B cell (primary cell): ENCODE measurements around the gene LRRC57. TPM values are rescaled to one million over a fixed set of nuclear protein-coding genes. Genes with fewer than 3 reads are reported as not detected.

Source experiments
- ATAC-seq: fragments of 200-7000 bp; cut with Tn5 transposase; one replicate; pipeline ENCODE4 v1.10.0; 2021; ENCODE audit warnings: low read depth, mild to moderate bottlenecking, moderate number of reproducible peaks, moderate library complexity
- CTCF ChIA-PET: fragments of 350-600 bp; sonication (Branson Sonifier 250); formaldehyde crosslinking; loops from one replicate; lab custom pipeline; 2021; ENCODE audit warnings: antibody characterized with exemption, inconsistent platforms; lab: Charles Lee
- POLR2A ChIA-PET: fragments of 350-600 bp; sonication (Branson Sonifier 250); formaldehyde crosslinking; loops from one replicate; lab custom pipeline; 2021; ENCODE audit warnings: antibody characterized with exemption; lab: Charles Lee
- DNase-seq: peaks from one replicate; pipeline ENCODE4 v3.0.0; 2013
- H2AFZ ChIP-seq: 2 replicates; pipeline ENCODE4 v1.6.1; 2012; ENCODE audit warnings: mild to moderate bottlenecking, low read depth, low read length; ENCODE audit not compliant: insufficient read depth, poor library complexity, severe bottlenecking
- H3K27ac ChIP-seq, 2 donors: 1 replicate in 1 of 2; 2 replicates in 1 of 2; pipeline ENCODE4 v1.5.1; 2012 to 2013; ENCODE audit warnings: low read length in 2 of 2, mild to moderate bottlenecking in 2 of 2, moderate library complexity in 1 of 2
- H3K27me3 ChIP-seq, 4 experiments: fragments of 200-600 bp in 1 of 4; sonication (generic) in 1 of 4; replicated peaks in 1 of 4; 1 replicate in 2 of 4; 2 replicates in 2 of 4; pipeline versions ENCODE4 v1.6.1 to v1.7.0; 2013 to 2016; ENCODE audit warnings: low read length in 3 of 4, mild to moderate bottlenecking in 2 of 4, mixed read lengths in 1 of 4, moderate library complexity in 1 of 4; ENCODE audit not compliant: insufficient read depth in 4 of 4, control insufficient read depth in 3 of 4; ENCODE audit errors: control extremely low read depth in 1 of 4
- H3K36me3 ChIP-seq, 2 experiments: replicated peaks in 1 of 2; 1 replicate in 1 of 2; 2 replicates in 1 of 2; pipeline versions ENCODE4 v1.6.1 to v1.7.1; 2013; ENCODE audit warnings: low read length in 1 of 2; ENCODE audit not compliant: insufficient read depth in 2 of 2, control insufficient read depth in 1 of 2; ENCODE audit errors: control extremely low read depth in 1 of 2, extremely low read depth in 1 of 2
- H3K4me1 ChIP-seq, 2 donors: fragments of 200-600 bp in 1 of 2; sonication (generic) in 1 of 2; 1 replicate in 1 of 2; 2 replicates in 1 of 2; pipeline versions ENCODE4 v1.5.1 to v1.6.1; 2013 to 2017; ENCODE audit warnings: low read length in 2 of 2; ENCODE audit not compliant: control insufficient read depth in 2 of 2, insufficient read depth in 2 of 2
- H3K4me2 ChIP-seq: replicated peaks from 2 replicates; pipeline ENCODE3; 2012; ENCODE audit warnings: mild to moderate bottlenecking, low read depth, low read length; ENCODE audit not compliant: poor library complexity, severe bottlenecking
- H3K4me3 ChIP-seq, 5 experiments: fragments of 200-600 bp in 1 of 5; sonication (generic) in 1 of 5; 1 replicate in 3 of 5; 2 replicates in 2 of 5; pipeline versions ENCODE4 v1.5.1 to v1.7.0; 2011 to 2016; ENCODE audit warnings: low read length in 4 of 5, mild to moderate bottlenecking in 4 of 5, low read depth in 2 of 5, control low read depth in 1 of 5, moderate library complexity in 1 of 5; ENCODE audit not compliant: insufficient read depth in 1 of 5; ENCODE audit errors: control extremely low read depth in 1 of 5, extremely low read depth in 1 of 5
- H3K79me2 ChIP-seq: fragments of 200-600 bp; sonication (generic); one replicate; pipeline ENCODE4 v1.6.0; 2016; ENCODE audit warnings: low read length; ENCODE audit not compliant: control insufficient read depth, insufficient read depth
- H3K9ac ChIP-seq: fragments of 200-600 bp; sonication (generic); 2 replicates; pipeline ENCODE4 v1.6.1; 2017; ENCODE audit warnings: mild to moderate bottlenecking, low read length, moderate library complexity
- H3K9me3 ChIP-seq, 3 donors: one replicate each; pipeline versions ENCODE4 v1.6.1 to v1.7.1; 2013; ENCODE audit warnings: low read length in 2 of 3; ENCODE audit not compliant: control insufficient read depth in 2 of 3, insufficient read depth in 1 of 3; ENCODE audit errors: control extremely low read depth in 1 of 3
- H4K20me1 ChIP-seq: 2 replicates; pipeline ENCODE4 v1.6.0; 2012; ENCODE audit warnings: mild to moderate bottlenecking, low read length; ENCODE audit not compliant: insufficient read depth, control insufficient read depth, poor library complexity, severe bottlenecking
- H3K27ac Mint-ChIP-seq: one replicate; pipeline ENCODE4 v1.8.0; 2021; ENCODE audit warnings: mixed read lengths
- H3K27me3 Mint-ChIP-seq: one replicate; pipeline ENCODE4 v1.8.0; 2021; ENCODE audit warnings: mixed read lengths
- H3K4me1 Mint-ChIP-seq: one replicate; pipeline ENCODE4 v1.8.0; 2021; ENCODE audit warnings: mixed read lengths
- H3K4me3 Mint-ChIP-seq: one replicate; pipeline ENCODE4 v1.8.0; 2021; ENCODE audit warnings: mixed read lengths
- H3K9me3 Mint-ChIP-seq: one replicate; pipeline ENCODE4 v1.8.0; 2022; ENCODE audit warnings: mixed read lengths; ENCODE audit not compliant: insufficient read depth
- CTCF ChIP-seq: fragments of 200-600 bp; IDR thresholded peaks from one replicate; pipeline ENCODE4 v1.8.0; 2022; ENCODE audit warnings: antibody characterized with exemption, mild to moderate bottlenecking
- EZH2 ChIP-seq: IDR thresholded peaks from 2 replicates; pipeline ENCODE4 v1.6.1; 2012; ENCODE audit warnings: borderline replicate concordance, low read depth, mild to moderate bottlenecking, moderate library complexity, low read length; ENCODE audit not compliant: insufficient read depth, poor library complexity, severe bottlenecking
- WGBS: methylation state at CpG from one replicate; pipeline ENCODE4 v1.1.5; 2013; ENCODE audit warnings: missing lambda C conversion rate; ENCODE audit not compliant: insufficient coverage; 5-methylcytosine and 5-hydroxymethylcytosine counted together
- intact Hi-C: fragments of 100-400 bp; cut with micrococcal nuclease; formaldehyde crosslinking; loops from one replicate; pipeline ENCODE4 v1.10.0; 2022
- polyA plus RNA-seq: library from polyadenylated mRNA; depleted of rRNA; stranded (reverse); fragments of >200 nt; gene quantifications from 2 replicates; pipeline ENCODE4 v1.2.3, GENCODE V29; 2012
- total RNA-seq, 2 donors: library from RNA; stranded (reverse); fragments of 120-200 nt in 1 of 2; gene quantifications; 1 replicate in 1 of 2; 2 replicates in 1 of 2; pipeline versions ENCODE4 v1.2.3 to v1.2.4, GENCODE V29; 2013 to 2022

The LRRC57 gene
- total and polyA plus RNA-seq, 2 donors (not counting 1 experiment from before 2014, with no cell fraction given): 13.9 to 25.4 TPM

GRCh38 chr15:42576776-42577175, 28.2 kb upstream of the LRRC57 start:
- Mint-ChIP-seq H3K9me3 (no peaks in the 10 kb centered on the region), H3K27me3 (peaks cover 9% of the 10 kb centered on the region), H3K4me1 (peaks cover 30% of the 10 kb centered on the region), H3K4me3 (peak overlapping the region; percentile 96), H3K27ac (peak overlapping the region; percentile 89)
- no peak for ATAC-seq
- WGBS: 65% methylated on average over 1 of the region's 1 CpG
- Histone ChIP-seq H3K9ac (no peak overlapping the region), H3K36me3 (no peaks in the 10 kb centered on the region), H3K4me2 (peak overlapping the region; percentile 98), H3K9me3 (no peaks in the 10 kb centered on the region), H3K79me2 (peaks cover 17% of the 10 kb centered on the region), H3K27ac (no peak overlapping the region), H3K4me1 (peaks cover 20 to 24% of the 10 kb centered on the region in 2 donors), H4K20me1 (no peaks in the 10 kb centered on the region), H3K27me3 (peaks cover 0 to 4% (median 0%) of the 10 kb centered on the region in 4 experiments), H3K4me3 (no peak overlapping the region), H2AFZ (no peak overlapping the region)
- TF ChIP-seq EZH2 (no peak), CTCF (no peak)
- intact Hi-C loops: loop anchor here (5.0 to 10.0 kb wide), 2 partner anchors 302 to 1459 kb away; partner anchors contain the start of genes GANC, INO80 and TMEM87A
- ChIA-PET POLR2A (interaction anchor here (0.6 kb wide), 1 partner anchor 47 kb away, joined by 3 read pairs; no protein-coding TSS in a partner anchor), CTCF (interaction anchor here (0.7 to 1.1 kb wide), 2 partner anchors 11 to 48 kb away, joined by 3 read pairs; no protein-coding TSS in a partner anchor)
- DNase-seq: peak; percentile 19

GRCh38 chr15:42576040-42576594, 27.5 kb upstream of the LRRC57 start:
- Histone ChIP-seq H3K4me2 (peak overlapping the region; percentile 98), H3K4me1 (peaks cover 17 to 20% of the 10 kb centered on the region in 2 donors), H3K27ac (peak overlapping the region; percentile 38 to 63), H3K4me3 (peak overlapping the region; percentile 61 to 93 (median 88)), H3K36me3 (no peaks in the 10 kb centered on the region), H3K27me3 (peaks cover 0 to 4% (median 0%) of the 10 kb centered on the region in 4 experiments), H3K79me2 (peaks cover 14% of the 10 kb centered on the region), H2AFZ (peak overlapping the region; percentile 95), H4K20me1 (no peaks in the 10 kb centered on the region), H3K9ac (peak overlapping the region; percentile 81), H3K9me3 (no peaks in the 10 kb centered on the region)
- ChIA-PET CTCF (interaction anchor here (0.7 to 1.2 kb wide), 5 partner anchors 8 to 345 kb away, joined by 3 read pairs; no protein-coding TSS in a partner anchor), POLR2A (interaction anchor here (0.8 to 1.6 kb wide), 5 partner anchors 16 to 81 kb away, joined by 3 to 10 read pairs (median 5); partner anchors contain the start of genes HAUS2, LRRC57 and SNAP23)
- ATAC-seq: no peak
- H3K27ac Mint-ChIP-seq: peak overlapping the region; percentile 89
- no peak for DNase-seq
- TF ChIP-seq EZH2: no peak
- TF ChIP-seq CTCF: no peak
- whole genome bisulfite sequencing: 15% methylated on average over 3 of the region's 16 CpGs
- peak overlapping the region; percentile 96 for H3K4me3 Mint-ChIP-seq
- no peaks in the 10 kb centered on the region for H3K9me3 Mint-ChIP-seq
- peaks cover 24% of the 10 kb centered on the region for H3K4me1 Mint-ChIP-seq
- peaks cover 9% of the 10 kb centered on the region for H3K27me3 Mint-ChIP-seq
- intact Hi-C loops: loop anchor here (5.0 to 10.0 kb wide), 2 partner anchors 301 to 1459 kb away; partner anchors contain the start of genes GANC, INO80 and TMEM87A
